ENCODE measurements around the gene STMN3.

Gene STMN3

DNA sequence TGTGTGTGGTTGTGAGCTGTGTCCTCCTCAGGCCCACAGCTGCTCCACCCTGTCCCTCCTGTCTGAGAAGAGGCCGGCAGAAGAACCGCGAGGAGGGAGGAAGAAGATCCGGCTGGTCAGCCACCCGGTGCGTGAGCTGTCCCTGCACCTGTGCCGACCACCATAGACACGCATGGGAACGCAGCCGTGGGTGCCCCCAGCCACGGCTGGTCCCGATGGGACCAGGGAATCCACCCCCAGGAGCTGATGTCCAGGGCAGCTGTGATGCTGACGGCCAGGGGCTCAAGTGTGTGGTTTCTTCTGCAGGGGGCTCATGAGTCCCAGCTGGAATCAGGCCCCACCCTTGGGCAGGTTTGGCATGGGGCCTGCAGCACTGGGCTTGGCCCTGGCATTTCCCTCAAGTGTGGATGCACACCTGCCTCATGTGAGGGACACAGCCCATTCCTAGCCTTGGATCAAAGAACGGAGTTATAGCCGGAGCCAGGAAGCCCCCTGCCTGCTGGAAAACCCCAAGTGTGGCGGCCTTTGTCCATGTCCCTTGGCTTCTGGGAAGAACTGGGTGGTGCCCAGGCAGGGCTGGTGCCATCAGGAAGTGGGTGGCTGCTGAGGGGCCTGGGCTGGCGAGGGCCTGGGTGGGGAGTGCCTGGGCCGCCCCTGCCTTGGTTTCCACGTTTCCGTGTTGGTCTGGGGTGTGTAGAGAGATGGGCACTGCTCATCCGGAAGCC lies 38.6 kb upstream of the STMN3 start:
- DNase-seq: no peak

DNA sequence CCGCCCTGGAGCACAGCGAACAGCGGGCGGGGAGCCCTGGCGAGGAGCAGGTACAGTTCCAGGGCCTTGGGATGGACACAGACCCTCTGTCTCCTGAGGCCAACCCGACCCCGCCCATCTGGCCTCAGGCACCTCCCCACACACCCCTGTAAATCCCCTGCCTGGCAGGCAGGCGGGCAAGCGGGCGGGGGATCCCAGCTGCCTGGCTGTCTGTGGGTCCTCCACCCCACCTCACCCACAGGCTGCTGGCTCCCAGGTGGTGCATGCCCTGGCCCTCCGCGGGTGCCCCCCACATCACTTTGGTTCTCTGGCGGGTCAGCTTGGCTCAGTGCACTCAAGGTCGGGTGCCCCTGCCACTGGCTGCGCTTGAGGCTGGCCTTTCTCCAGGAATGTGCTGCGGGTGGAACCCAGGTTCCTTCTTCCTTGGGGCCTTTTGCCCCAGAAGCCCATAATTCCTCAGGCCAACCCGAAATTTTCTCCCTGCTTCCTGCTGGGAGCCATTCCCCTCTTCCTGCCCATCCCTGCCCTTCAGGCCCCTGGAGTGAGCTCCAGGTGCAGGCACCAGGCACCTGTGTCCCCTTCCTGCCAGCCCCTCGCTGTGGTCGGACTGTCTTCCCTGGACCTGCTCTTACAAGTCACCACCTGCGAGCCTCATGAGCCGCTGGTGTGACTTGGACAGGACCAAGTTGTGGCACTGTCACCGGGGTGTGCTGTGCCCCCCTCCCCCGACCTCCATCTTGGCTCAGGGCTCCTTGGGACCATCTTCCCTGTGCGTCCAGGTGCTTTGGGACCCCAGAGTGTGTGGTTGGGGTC lies 37.9 kb upstream of the STMN3 start:
- no peak for DNase-seq

DNA sequence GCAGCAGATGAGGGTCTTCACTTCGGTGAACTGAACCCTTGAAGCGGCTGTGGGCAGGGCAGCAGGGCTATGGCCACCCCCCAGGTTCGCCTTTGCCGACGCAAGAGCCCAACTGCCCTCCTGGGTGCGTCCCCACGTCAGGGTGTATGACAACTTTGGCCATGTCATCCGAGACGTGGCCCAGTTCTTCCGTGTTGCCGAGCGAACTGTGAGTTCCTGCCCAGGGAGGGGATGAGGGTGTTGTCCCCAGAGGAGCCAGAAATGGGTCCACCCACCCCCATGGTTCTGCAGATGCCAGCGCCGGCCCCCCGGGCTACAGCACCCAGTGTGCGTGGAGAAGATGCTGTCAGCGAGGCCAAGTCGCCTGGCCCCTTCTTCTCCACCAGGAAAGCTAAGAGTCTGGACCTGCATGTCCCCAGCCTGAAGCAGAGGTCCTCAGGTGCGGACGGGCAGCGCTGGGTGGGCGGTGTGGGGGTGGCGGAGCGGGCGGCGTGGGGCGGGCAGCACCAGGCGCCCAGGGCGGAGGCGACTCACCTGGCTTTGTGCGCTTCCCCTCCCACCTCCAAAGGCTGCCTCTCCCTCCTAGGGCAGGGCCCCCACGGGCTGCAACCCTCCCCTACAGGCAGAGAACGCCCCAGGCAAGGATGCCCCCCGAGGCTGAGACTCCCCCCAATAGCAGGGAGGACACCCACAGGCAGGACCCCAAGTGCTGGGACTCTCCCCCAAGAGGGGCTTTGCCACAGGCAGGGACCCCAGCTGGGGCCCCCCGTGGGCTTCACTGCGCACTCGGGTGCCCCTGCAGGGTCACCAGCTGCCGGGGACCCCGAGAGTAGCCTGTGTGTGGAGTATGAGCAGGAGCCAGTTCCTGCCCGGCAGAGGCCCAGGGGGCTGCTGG lies 37.0 kb upstream of the STMN3 start:
- no peak for DNase-seq

DNA sequence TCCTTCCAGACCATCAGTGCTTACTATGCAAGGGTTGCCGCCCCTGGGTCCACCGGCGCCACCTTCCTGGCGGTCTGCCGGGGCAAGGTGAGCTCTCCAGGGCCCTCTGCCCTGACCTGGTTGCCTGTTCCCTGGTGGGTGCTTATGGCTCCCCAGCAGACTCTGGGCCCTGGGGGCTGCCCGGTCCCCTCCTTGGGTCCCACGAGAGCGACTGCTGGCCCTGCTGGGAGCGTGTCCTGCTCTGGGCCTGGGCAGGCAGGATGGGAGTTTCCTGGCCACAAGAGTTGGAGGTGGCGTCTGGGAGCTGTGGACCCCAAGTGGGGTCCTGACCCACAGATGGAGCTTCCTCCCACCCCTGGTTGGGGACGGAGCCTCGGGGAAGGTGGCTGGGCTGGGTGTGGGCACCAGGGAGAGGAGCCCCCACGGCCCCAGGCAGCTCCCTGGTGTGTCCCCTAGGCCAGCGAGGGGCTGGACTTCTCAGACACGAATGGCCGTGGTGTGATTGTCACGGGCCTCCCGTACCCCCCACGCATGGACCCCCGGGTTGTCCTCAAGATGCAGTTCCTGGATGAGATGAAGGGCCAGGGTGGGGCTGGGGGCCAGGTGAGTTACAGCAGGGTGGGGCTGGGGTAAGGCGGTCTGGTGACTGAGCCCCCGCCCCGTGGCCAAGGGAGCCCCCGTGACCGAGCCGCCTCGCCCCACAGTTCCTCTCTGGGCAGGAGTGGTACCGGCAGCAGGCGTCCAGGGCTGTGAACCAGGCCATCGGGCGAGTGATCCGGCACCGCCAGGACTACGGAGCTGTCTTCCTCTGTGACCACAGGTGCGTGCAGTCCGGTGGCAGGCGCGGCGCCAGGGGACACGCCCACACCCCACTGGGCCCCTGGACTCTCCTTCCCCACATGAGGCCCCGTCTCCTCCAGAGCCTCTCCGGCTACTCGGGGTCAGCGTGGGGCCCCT lies 36.1 kb upstream of the STMN3 start:
- DNase-seq: no peak

DNA sequence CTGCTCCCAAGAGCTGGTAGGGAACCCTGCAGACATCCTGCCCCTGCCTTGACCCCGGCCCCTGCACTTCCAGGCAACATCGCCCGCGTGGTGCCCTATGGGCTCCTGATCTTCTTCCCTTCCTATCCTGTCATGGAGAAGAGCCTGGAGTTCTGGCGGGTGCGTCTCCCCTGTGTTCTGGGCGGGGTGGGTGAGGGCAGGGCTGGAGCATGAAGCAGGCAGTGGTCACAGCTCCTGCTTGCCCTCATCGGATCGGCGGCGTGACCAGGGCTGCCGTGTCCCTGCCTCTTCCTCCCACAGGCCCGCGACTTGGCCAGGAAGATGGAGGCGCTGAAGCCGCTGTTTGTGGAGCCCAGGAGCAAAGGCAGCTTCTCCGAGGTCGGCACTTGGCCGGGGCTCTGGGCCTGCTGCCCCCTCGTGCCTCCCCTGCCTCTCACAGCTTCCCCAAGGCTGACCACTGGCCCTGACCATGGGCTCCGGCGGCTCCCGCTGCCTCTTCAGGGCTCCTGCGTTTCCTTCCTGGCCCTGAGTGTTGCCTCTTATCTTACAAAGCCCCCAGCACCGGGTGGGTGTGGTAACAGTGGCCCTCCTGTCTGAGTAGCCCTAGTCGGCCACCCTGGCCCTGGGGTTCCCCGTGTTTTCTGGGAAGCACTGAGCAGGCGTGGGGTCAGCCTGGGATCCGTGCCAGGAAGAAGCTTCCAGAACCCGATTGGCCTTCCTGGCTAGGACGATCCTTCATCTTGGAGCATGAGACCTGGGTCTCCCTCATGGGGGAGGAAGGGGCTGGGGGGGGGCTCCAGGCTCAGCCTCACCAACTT lies 35.2 kb upstream of the STMN3 start:
- DNase-seq: no peak

DNA sequence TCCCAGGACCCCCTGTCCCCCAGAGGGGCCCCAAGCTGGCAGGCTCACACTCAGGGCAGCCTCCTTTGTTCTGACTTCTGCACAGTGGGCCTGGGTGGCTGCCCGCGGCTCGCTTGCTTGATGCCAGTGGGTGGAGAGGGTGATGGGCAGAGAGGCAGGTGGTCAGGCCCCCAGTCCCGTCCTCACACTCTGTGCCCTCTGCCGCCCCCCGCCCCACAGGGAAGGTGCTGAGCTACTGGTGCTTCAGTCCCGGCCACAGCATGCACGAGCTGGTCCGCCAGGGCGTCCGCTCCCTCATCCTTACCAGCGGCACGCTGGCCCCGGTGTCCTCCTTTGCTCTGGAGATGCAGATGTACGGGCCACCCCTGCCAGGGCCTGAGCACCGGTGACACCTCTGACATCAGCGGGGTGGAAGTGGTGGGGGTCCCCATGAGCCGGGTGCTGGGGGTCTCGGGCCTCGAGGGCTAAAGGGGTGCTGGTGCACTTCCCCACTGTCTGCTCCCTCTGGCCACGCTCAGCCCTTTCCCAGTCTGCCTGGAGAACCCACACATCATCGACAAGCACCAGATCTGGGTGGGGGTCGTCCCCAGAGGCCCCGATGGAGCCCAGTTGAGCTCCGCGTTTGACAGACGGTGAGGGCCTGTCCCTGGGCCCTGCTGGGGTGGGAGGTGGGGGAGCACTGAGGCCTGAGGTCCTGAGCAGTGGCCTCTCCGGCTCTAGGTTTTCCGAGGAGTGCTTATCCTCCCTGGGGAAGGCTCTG lies 34.4 kb upstream of the STMN3 start:
- no peak for DNase-seq

DNA sequence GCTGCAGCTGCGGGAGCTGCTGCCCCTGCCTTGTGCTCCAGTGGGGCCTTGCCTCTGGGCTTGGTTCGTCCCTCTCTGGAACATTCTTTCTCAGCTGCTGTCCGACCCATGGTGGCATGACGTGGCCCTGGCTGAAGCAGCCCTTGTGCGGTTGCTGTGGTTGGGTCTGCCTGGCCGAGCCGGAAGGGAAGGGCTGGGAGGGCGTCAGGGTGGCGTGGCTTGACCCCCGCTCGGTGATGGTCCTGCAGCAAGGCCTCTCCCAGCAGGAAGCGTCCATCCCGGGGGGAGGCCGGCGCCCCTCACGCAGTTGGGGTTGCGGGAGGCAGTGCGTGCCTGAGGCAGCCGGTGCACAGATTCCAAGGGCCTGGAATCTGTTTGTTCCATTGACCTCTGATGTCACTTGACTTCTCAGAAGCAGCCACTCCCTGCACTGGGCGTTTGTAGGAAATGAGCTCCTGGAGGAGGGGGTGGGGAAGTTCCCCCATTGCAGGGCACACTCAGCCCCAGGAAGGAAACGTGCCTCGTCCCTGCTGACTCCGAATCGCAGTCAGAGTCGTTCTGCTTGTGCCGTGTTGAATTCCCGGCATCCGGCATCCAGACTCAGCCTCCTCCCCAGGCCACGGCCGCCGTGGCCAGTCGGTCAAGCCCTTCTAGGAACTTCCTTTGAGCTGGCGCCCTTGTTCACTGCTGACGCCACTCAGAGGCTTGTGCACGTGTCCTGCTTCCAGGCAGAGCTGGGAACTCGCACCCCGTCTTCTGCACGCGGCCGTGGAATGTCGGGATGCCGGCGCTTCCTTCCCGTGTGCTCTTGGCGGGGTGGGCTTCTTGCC lies 33.5 kb upstream of the STMN3 start:
- peak; percentile 82 for DNase-seq

DNA sequence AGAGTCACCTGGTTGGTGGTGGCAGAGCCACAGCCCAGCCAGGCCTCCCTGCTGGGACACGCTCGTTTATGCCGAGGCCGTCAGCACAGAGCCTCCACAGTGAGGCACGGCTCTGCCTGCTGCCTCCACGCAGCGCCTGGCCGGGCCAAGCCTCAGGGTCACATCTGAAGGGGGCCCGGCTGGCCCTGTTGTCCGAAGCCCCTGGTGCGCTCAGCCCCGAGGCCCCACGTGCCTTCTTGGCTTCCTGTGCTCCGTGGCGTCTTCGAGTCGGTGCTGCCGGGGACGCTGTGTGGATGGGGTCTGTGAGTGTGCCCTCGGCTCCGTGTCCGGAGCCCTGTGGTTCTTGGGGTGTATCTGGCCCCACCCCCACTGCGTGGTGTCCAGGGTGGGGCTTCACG lies 32.9 kb upstream of the STMN3 start:
- no peak for DNase-seq

DNA sequence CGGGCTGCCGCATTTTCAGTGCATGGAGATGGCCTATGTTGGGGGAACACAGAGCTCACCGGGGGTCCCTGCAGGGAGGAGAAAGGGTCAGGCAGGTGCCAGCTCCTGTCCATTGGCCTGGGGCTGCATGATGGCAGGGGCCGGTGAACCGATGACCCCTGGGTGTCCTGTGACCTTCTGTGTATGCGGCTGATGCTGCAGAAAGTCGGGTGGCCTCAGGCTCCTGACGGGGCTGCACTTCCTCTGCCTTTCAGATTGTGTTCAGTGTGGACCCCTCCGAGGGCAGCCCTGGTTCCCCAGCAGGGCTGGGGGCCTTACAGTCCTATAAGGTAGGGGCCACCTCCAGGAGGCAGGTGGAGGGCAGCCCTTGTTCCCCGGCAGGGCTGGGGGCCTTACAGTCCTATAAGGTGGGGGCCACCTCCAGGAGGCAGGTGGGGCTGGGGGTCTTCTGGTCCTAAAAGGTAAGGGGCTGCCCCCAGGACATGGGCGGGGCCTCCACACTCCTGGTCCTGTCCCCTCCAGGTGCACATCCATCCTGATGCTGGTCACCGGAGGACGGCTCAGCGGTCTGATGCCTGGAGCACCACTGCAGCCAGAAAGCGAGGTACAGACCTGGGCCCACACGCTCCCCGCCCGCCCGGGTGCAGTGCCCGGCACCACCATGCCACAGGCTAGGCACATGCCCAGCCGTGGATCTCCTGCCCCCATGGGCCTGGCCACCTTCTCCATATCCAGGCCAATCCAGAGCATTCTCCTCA lies 32.2 kb upstream of the STMN3 start:
- no peak for DNase-seq

DNA sequence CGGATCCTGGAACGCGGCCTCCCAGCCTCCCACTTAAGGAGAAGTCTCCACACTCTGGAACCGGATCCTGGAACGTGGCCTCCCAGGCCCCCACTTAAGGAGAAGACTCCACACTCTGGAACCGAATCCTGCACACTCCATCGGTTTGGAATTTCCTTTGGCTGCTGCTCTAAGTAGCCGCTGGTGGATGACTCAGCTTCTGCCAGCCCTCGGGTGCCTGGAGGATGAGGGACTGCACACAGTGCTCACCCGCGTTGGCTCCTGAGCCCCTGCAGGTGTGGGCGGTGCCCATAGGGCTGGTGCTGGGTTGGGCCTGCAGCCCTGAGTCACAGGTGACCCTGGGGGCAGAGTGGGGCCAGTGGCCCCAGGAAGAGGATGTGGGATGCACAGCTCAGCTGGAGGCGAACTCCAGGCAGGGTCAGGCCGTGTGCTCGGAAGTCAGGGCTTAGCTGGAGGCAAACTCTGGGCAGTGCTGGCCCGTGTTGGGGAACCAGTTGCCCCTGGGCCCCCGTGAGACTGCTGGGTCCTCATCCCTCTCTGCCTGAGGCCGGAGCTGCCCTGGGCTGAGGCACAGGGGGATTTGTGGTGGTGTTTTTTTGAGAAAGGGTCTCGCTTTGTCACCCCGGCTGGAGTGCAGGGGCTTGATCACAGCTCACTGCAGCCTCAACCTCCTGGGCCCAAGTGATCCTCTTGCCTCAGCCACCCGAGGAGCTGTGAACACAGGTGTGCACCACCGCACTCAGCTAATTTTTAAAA lies 29.3 kb upstream of the STMN3 start:
- DNase-seq: no peak

DNA sequence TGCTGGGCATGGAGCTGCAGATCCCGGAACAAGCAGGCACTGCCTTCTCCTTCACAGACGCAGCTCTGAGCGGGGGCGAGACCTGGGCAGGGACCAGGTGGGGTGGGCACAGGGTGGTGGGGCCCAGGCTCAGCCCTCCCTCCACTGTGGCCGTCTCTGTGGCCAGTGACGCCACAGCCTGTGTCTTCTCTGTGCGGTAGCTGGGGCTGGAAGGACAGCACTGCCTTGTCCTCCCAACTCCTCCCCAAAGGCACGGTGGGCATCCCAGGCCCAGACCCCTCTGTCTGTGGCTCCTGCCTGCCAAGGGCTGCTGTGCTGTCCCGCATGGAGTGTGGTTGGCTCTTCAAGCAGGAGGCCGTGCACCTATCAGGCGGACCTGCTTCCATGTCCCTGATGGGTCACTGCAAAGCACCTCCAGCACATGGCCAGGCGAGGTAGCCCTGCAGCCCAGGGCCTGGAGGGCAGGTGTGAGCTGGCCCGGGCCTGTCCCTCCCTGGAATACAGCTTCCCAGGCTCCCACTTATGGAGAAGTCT lies 28.5 kb upstream of the STMN3 start:
- DNase-seq: no peak

DNA sequence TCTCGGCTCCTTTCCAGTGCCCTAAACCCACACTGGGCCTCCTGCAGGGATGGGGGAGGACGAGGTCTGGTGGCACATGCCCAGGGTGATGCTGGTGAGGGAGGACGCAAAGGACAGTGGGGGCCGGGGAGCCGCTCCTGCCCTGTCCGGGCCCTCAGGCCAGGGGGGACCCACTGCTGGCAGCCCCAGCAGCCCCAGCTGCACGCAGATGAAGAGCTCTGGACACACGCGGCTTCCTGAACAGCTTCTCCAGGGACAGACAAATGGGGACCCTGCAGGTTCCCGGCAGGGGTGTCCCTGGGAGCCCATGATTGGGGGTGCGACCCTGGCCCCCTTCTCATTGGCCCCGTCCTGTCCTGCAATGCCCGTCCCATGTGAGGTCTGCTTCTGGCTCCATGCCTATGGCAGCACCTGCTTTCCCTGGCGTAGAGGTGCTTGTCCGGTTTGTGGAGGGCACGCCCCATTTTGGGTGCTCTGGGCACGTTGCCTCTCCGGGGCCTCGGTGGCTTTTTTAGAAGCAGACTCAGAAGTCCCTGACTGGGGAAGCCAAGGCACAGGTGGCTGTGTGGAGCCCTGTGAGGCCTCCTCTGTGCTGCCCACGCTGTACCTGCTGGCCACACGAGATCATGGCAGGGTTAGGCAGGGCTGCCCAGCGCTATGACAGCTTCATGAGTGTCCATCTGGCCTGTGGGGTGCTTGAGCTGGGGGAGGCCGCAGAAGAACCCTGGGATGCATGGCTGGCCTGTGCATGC lies 27.8 kb upstream of the STMN3 start:
- no peak for DNase-seq

DNA sequence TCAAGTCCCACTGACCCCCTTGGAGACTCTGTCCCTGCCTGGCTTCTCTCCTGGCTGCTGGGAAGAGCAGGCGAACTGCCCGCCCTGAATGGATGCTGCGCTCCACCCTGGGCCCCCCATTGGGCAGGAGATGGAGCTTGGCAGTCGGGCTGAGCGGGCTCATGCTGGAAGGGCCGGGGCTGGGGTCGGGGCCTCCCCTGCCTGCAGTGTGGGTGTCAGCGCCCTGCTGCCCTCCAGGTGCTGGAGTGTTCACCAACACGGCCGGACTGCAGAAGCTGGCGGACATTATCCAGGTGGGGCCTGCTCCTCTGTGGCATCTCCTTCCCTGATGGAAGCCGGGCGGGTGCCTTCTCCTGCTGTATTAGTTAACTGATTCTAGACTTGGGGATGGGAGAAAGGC lies 27.2 kb upstream of the STMN3 start:
- DNase-seq: no peak

DNA sequence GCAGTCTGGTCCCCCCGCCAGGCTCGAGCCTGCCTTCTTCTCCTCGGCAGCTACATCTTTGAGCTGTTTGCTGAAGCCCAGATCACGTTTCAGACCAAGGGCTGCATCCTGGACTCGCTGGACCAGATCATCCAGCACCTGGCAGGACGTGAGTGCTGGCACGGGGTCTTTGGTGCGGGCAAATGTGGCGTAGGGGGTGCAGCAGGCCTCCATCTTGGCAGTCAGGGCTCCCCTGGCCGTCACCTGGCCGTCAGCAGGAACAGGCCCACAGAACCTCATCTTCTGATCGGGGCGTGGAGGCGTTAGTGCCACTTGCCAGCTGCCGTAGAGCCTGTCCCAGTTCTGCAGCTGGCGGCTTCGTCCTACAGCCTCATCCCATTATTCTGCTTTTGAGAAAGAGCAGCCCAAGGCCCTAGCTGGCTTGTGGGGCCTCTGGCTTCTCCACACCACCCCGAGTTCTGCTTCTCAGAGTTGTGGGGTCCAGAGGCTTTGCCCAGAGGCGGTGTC lies 26.6 kb upstream of the STMN3 start:
- DNase-seq: no peak

DNA sequence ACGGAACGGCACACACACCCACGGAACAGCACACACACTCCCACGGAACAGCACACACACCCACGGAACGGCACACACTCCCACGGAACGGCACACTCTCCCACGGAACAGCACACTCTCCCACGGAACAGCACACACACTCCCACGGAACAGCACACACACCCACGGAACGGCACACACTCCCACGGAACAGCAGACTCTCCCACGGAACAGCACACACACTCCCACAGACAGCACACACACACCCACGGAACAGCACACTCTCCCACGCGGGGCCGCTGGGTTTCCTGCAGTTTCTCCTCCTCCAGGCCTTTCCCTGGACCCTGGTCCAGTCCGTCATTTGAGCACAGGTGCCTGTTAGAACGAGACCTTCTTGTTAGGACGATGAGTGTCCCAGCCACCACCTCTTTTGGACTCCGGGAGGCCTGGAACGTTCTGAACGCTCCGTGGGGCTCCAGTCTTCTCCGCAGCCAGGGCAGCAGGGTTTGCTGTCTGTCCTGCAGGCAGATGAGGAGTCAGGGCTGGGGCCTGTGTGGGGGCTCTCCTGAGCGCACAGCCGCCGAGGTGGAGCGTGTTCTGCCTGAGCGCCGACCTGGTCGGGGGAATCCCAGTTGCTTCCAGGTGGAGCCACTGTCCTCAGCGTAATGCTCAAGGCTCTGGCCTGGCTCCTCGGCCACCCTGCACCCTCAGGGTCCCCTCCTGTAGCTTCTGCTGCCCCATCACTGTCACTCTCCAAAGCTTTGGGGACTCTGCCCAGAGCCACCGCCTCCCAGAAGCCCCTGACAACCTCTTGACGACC lies 25.6 kb upstream of the STMN3 start:
- no peak for DNase-seq

DNA sequence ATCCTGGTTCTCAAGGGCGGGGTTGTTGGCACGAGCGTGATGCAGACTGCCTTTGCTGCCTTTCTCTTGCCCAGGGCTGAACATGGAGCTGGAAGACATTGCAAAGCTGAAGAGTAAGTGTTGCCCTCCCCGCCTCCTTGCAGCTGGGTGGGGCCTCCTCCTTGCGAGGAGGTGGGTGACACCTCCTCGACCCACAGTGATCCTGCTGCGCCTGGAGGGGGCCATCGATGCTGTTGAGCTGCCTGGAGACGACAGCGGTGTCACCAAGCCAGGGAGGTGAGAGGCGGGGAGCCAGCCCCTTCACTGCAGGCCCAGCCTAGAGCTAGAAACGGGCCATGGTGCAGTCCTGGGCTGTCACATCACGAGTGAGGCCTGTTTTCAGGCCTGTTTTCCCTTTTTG lies 24.8 kb upstream of the STMN3 start:
- no peak for DNase-seq

Measured in CD4-positive, alpha-beta T cell treated with Interleukin-15 for 1 hour (primary cell).